T-helper 2 cell (primary cell): ENCODE measurements around the gene GK2.

ENCODE experiments used
- DNase-seq, 5 experiments: peaks; one replicate each; pipeline versions ENCODE4 v3.0.0 to v3.0.0-alpha.2; 2012 to 2022

GK2 gene

DNA sequence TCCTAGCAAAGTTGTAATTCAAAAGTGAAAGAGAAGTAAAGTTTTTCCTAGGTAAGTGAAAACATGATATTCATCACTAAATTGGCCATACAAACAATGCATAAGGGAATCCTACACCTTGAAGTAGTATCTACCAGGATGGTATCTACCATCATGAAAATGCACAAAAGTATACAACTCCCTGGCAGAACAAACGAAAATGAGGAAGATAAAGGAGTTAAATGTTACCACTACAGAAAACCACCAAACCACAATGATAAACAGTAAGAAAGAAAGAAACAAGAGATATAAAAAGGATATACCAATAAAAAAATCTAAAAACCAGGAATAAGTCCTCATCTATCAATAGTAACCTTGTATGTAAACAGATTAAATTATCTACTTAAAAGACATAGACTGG lies 26.9 kb downstream of the GK2 start:
- no peak for DNase-seq

DNA sequence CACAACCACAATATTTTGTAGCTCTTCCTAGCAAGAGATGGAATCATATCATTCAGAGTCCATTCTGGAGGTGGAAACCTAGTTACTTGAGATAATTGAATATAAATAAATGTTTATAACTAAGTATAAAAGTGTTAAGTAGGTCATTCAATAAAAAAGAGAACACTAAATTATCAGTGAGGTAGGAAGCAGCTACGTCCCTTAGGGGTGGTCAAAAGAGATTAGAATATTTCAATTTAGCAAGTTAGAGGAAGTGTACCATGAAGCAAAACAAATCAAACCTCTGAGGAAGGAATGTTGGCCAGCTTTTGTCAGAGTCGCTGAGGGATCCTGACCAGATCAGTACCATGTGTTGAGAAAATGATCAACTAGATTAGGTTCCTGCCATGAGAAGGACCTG lies 38.0 kb downstream of the GK2 start:
- no peak for DNase-seq

DNA sequence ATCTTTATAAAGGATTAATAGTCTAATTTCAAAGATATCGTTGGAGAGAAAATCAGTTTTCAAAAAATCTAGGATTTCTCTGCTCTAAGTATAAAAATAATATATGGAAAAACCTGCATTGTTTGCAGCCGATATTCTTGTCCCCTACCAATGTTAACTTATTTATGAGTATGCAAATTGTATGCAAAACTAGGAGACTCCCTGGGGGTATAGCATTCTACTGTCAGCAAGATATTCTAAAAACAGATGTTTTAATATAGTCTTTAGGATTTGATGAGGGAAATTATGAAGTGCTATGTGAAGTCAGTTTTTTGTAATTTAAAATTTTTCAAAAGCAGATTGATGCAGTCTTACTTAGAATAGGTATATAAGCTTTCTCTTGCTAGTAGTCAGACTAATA lies 40.9 kb downstream of the GK2 start:
- no peak for DNase-seq

DNA sequence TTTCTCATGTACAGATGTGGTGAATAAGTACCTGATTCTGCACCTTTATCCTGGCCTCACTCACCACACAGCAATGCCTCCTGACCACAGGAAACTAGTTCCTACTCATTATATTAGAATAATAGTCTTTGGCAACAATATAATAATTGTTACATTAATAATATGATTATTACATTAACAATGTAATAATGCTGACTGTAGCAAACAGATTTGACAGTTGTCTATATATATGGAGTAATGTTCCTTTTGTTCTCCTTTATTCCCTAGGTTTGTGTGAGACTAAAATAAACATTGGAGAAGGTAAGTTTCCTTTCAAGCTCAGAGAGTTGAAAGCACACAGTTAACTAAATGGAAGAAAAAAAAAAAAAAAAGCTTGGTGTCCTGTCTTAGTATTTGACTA lies 41.6 kb downstream of the GK2 start:
- no peak for DNase-seq

DNA sequence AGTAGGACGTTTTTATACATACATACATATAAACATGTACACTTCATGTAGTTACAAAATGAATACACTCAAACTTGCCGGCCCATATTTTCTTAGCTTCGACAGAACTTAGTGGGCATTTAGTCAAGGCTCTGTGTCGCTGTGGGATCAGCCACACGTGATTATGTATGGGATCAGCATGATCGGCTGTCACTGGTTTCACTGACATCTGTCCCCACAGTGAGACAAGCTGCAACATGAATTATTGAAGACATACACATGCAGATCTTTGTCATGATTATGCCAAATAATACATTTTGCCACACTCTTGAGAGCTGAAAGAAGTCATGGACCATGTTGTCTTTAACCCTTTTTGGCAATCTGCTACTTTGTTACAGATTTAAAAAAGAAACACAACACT lies 44.0 kb downstream of the GK2 start:
- no peak for DNase-seq

DNA sequence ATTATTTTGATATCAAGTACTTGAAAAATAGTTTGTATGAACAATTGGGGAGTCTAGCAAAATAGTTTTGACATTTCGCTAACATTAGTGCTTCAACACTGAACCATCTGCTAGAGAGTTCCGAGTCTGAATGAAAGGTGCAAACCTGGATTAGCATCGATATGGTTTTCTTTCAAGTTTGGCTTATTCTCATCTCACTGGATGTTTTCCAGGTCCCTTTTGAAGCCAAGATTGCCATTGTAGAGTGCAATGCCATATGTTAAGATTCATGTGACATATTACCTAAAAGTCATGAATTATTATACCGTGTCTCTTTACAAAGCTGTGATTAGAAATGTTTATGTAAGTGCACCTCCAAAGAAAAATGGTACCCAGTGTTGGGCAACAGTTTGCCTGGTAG lies 45.4 kb downstream of the GK2 start:
- DNase-seq, result no peak

DNA sequence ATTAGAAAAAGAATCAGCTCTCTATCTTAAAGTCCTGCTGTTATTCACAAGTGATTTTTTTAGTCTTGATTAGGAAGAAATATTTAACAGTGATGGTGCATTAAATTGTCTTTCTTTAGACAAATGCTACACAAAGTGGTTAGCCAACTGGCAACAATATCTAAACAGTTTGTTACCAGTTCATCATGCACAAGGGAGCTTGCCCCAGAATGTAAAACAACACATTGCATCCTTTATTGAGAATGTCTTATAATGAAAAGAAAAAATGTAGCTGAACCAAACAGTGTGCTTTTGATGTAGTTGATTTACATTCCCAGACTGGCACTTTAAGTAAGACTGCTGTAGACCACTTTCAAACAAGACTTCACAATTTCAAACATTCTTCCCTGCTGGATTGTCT lies 48.0 kb downstream of the GK2 start:
- DNase-seq, result no peak

DNA sequence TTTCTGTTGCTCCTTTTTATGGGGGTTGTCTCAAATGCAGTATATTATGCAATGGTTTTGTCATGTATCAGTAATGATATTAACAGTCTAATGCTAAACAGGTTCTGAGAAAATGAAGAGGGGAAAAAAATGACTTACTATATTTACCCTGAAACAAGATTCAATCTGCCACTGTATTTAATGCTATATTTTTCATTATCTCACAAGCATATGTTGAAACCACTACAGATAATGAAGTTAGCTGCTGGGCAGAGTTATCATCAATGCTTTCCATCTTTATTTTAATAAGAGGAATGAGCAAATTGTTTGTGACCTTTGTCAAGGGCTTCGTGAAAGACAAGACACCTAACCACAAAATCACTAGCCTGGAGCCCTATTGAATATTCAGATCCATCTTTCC lies 49.6 kb downstream of the GK2 start:
- no peak for DNase-seq

DNA sequence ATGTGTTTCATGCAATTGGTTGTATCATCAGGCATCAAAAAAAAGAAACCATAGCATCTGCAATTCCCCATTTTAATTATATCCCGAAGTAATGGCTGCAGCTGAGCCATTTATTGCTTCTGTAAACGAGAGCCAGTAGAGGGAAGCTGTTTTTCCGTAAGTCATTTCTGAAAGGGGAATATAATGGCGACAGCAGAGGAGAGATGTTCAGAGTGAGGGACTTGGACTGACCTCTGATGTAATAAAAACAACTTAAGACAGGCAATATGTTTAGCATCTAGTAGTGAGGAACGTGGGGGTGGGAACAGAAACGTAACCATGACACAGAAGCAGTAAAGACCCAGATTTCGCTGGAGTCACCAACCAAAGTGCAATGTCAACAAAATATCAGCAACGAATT lies 50.7 kb downstream of the GK2 start:
- no peak for DNase-seq
